ENCODE data around the gene NFIA. TPM values are rescaled to one million over a fixed set of nuclear protein-coding genes. Genes with fewer than 3 reads are reported as not detected.

Gene NFIA
- total RNA-seq (2022; extraction: Qiagen RNA extraction), result 4.1 to 6.0 TPM (median 5.3 TPM) in 5 replicates

DNA sequence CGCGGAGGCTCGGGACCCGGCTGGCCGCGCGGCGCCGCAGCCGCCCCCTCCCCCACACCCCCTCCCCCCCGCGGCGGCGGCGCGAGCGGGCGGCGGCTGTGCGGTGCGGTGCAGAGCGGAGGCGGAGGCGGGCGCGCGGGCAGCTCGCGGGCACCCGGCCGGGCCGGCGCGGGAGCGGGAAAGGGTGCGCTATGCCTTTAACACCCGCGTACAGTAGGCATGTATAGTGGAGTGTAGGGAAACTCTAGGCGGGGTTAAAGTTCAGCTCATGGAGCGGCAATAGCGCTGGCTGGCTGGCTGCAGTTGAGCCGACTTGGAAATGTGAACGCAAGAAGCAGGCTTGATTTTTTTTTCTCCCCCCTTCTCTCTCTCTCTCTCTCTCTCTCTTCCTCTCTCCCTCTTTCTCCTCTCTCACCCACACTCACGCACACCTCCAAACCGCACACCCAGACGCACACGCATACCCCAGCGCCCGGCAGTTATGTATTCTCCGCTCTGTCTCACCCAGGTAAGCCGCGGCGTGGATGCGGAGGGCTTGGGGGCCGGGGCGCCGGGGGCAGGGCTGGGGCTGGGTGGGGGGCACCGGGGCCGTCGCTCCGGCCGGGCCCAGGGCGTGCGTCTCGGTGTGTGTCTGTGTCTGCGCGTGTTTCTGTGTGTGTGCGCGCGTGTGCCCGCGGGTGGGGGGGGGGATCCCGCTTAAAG is at the start of gene NFIA:
TSS of gene NFIA (plus strand) at position 251 of the 702 bp plus-strand sequence.

